Right renal pelvis (tissue), 4 donors: ENCODE data around the gene TSR2. TPM values are rescaled to one million over a fixed set of nuclear protein-coding genes. Genes with fewer than 3 reads are reported as not detected.
A peak's percentile ranks its signal among the peaks of the same experiment; 100 is the strongest.

ENCODE experiments used
- DNase-seq, 4 donors: peaks; one replicate each; pipeline ENCODE4 v3.0.0-alpha.2; 2013; ENCODE audit warnings: low read depth in 4 of 4, low spot score in 3 of 4, missing footprints in 1 of 4
- polyA plus RNA-seq, 4 donors: library from polyadenylated mRNA; unstranded; fragments of 120-200 nt; gene quantifications; one replicate each; pipeline ENCODE4 v1.2.1, GENCODE V29; 2013; ENCODE audit not compliant: insufficient read length in 4 of 4

The TSR2 gene
- polyA plus RNA-seq, result 10 to 100 TPM; 53.5 to 57.2 (median 56.1) TPM

DNA sequence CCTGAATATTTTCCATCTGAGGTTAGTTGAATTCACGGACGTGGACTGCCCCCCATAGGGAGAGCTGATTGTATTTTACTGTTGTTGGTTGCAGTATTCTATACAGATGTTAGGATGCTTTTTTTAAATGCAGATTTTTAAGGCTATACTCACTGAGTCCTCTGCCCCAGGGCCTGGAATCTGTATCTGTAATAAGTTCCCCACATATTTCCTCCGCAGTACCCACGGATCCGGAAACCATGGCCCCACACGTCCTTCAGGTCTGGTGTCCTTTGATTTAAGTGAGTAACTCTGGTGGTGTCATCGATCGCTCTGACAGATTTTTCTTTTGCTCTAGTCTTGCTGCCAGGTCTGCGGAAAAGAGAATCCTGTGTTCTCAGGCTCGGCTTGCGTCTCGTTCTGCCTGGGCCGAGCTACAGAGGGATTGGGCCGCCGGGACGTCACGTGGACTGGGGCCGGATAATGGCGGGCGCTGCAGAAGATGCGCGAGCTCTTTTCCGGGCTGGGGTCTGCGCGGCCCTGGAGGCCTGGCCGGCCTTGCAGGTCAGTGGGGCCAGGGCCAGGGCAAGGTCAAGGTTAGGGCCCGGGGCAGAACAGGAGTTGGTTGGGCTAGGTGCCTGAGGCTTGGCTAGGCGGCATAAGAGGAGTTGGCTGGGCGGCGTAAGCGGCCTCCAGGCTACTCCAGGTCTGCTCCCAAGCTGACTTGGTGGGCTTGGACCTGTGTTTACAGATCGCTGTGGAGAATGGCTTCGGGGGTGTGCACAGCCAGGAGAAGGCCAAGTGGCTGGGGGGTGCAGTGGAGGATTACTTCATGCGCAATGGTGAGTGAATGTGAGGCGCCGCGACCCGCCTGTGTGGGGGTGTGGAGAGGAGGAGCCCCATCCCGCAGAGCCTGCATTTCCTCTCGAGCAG, at the start of gene TSR2:
Gene TSR2, plus strand, starts transcription at position 445 of the 912 bp plus-strand sequence. Its CDS starts 18 bp downstream, at position 463.
- DNase-seq, result peak; percentile 31 to 75 (median 65)

DNA sequence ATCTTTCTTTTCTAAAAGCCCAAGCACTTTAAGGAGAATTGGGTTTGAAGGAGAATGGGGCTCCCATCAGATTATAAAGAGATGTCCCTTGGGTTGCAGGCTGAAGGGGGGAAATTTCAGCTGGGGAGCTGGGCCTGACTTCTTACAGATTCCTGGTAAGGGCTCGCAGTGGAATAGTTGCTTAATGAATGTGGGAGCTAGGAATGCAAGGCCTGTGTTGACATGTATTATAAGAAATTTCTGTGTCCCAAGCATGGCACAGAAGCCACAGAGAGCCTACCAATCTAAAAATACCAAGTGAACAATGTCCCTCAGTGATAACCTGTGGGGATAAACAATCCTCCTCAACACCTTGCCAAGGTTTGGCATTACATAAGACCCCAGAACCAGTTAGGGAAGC, 43.1 kb upstream of the TSR2 start:
- DNase-seq, result no peak

- no peak for DNase-seq
Measured at GRCh38 chrX:54407266-54407665, 32.9 kb upstream of the TSR2 start.

DNA sequence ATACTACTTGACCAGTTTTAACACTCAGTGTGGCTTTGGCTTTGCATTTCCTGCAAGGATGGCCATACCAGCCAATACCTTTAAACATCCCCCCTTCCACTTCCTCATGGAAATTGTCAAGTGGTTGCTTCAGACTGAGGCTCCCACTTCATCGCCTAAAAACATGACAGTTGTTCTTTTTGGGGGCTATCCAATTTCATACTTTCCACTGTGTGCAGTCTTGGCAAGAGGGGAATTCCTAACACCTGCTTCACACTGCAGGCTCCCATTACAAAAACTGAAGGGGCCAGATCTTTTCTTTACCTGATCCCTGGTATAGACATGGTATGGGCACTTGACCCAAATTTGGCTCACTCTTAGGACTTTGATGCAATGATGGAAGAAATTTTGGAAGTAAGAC, 28.5 kb upstream of the TSR2 start:
- DNase-seq, result no peak

GRCh38 chrX:54413753-54414152, 26.5 kb upstream of the TSR2 start:
- DNase-seq, result no peak

GRCh38 chrX:54415534-54416350, 24.5 kb upstream of the TSR2 start:
- peak in 1 of 4 donors; percentile 12 for DNase-seq

- no peak for DNase-seq
Measured at GRCh38 chrX:54416965-54417364, 23.2 kb upstream of the TSR2 start.

- no peak for DNase-seq
Measured at GRCh38 chrX:54419559-54420302, 20.5 kb upstream of the TSR2 start.

DNA sequence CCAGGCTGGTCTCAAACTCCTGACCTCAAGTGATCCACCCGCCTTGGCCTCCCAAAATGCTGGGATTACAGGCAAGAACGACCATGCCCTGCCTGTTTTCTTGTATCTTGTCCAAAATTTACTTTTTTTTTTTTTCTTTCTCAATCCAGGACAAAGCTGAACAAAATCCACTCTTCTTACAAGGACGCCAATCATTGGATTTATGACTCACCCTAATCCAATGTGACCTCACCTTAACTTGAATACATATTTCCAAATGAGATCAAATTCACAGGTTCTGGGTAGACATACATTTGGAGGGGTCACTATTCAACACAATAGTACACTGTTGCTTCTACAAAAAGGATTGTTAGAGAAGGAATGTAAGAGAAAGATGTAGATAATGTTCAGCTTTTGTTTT, 18.0 kb upstream of the TSR2 start:
- DNase-seq, result no peak

GRCh38 chrX:54423161-54423888, 16.9 kb upstream of the TSR2 start:
- DNase-seq, result no peak

- DNase-seq, result no peak
Measured at GRCh38 chrX:54427837-54428424, 12.3 kb upstream of the TSR2 start.

GRCh38 chrX:54430519-54430918, 9.7 kb upstream of the TSR2 start:
- DNase-seq, result no peak

GRCh38 chrX:54435121-54435520, 5.1 kb upstream of the TSR2 start:
- DNase-seq, result no peak

DNA sequence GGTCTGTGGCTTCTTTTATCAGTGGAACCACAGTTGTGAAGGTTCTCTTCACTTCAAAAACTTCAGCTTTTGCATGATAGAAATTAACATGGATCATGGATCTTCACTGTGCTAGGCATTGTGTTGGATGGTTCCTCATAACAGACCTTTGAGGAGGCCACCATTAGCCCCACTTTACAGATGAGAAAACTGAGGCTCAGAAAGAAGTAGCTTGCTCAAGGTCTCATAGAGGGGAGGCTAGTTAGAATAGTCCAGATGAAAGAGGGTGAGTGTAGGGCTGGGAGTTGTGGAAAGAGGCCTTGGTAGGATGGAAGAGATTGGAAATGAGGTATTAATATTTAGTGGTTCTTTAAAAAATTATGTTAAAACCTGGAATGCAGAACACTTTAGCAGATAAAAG, 2.6 kb downstream of the TSR2 start:
- DNase-seq, result no peak

- no peak for DNase-seq
Measured at GRCh38 chrX:54444752-54445151, 4.5 kb downstream of the TSR2 start.

DNA sequence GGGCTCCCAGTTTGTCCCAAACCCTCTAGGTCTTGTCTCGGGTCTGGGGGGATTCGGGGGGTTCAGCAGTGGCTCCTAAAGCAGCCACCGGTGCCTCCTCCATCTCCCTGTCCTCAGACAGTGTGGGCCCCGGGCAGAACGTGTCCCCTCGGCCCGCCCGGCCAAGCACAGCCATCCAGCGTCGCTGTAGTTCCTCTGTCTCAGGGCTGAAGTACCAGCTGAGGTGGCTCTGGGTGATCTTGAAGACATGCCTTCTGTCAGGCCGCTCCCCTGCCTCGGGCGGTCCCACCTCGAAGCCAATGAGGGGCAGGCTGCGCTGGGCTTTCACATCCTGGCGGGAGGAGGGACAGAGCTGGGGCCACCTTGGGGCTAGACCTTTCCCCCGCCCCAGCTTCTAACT, 5.9 kb downstream of the TSR2 start:
- DNase-seq, result no peak

GRCh38 chrX:54447461-54447860, 7.3 kb downstream of the TSR2 start:
- no peak for DNase-seq

DNA sequence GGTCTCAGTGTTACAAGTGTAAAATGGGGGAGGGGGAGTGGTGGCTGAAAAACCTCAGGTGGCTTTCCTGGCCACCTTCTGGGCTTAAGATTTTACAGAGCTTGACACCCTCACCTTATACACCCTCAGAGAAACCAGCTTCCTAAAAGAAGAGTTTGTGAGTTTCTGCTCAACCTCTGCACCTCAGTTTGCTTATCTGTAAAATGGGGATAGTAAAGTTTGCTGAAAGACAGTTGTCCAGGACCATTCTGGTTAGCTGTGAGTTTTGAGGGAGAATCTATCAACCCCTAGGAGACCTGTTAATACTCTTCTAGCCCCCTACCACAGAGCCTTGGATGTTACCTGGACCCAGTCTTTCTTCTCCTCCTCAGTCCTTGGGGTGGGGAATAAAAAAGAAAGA, 9.7 kb downstream of the TSR2 start:
- no peak for DNase-seq

DNA sequence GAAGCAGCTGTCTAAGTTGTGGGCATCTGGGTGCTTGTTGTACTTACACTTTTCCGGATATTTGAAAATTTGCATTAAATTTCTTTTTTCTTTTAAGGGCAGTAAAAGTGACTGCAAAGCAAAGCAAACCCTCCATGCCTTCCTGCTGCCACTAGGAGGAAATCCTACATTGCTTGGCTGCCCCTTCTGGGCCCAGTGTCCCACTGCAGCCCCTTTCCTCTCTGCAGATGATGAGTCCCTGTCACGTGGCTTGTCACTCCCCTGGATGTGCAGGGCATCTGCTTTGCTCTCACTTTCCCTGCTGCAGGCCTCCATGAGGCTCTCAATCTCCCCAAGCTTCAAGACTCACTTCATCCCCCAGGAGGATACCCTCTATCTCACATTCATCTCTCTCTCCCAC, 12.7 kb downstream of the TSR2 start:
- DNase-seq, result no peak
